Left ventricle myocardium superior (tissue), 1 donor: ENCODE results near the gene CSNK2B. TPM values are rescaled to one million over a fixed set of nuclear protein-coding genes. Genes with fewer than 3 reads are reported as not detected.

Source experiments
- ATAC-seq: fragments of 200-7000 bp; cut with Tn5 transposase; one replicate; pipeline ENCODE4 v1.9.1; 2020; ENCODE audit warnings: mild to moderate bottlenecking, moderate library complexity
- DNase-seq: peaks from one replicate; pipeline ENCODE4 v3.0.0-alpha.2; 2020
- intact Hi-C: fragments of 100-400 bp; cut with micrococcal nuclease; formaldehyde crosslinking; loops from one replicate; pipeline ENCODE4 v1.11.0; 2022
- total RNA-seq: library from RNA; stranded (reverse); fragmentation: NEBNext Ultra II Directional; extraction: Animal tissue kit (Norgen Biotek cat#: 25700); gene quantifications from one replicate; pipeline ENCODE4 v1.2.1, GENCODE V29; 2021
- donor health status: DM: no; HTN: yes; CAD: no; lungs with severe emphysema.

Gene CSNK2B
- total RNA-seq, 1 donor from 2014 or later: 111 TPM

GRCh38 chr6:31658983-31659648, 6.8 kb upstream of the CSNK2B start:
- DNase-seq: no peak
- no peak for ATAC-seq
- intact Hi-C loops: no loop called here

DNA sequence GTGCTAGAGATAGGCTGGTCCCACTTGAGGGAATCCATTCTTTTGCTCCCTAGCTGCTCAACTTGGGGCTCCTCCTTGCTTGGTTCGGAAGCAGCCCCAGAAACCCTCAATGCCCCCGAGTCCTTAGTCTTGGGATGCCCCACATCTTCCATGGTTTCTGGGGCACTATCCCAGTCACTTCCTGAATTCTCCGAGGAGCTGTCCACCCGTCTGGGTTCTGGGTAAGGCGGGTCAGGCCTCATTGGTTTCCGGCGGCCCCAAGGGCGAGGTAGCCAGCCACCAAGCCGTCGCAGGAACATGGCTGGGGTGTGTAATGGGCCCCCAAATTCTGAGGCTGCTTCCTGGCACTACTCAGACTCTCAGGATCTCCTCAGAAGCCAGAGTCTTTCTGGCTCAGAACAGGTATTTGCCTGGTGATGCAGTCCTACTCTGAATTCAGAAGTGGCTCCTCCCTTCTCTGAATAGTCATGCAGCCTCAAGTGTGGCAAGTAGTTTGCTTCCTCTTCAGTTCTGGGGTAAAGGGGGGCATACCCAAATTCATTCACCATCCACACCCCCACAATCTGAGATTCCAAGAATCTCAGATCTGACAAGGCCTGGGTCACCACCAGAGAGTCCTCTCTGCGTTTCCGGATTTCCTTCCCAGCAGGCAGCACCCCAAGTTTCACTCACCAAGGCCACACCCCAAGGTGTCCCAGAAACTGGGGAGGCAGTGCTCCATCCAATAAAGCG, 6.1 kb upstream of the CSNK2B start:
- ATAC-seq: peak; percentile 2
- intact Hi-C loops: no loop called here
- DNase-seq: no peak

DNA sequence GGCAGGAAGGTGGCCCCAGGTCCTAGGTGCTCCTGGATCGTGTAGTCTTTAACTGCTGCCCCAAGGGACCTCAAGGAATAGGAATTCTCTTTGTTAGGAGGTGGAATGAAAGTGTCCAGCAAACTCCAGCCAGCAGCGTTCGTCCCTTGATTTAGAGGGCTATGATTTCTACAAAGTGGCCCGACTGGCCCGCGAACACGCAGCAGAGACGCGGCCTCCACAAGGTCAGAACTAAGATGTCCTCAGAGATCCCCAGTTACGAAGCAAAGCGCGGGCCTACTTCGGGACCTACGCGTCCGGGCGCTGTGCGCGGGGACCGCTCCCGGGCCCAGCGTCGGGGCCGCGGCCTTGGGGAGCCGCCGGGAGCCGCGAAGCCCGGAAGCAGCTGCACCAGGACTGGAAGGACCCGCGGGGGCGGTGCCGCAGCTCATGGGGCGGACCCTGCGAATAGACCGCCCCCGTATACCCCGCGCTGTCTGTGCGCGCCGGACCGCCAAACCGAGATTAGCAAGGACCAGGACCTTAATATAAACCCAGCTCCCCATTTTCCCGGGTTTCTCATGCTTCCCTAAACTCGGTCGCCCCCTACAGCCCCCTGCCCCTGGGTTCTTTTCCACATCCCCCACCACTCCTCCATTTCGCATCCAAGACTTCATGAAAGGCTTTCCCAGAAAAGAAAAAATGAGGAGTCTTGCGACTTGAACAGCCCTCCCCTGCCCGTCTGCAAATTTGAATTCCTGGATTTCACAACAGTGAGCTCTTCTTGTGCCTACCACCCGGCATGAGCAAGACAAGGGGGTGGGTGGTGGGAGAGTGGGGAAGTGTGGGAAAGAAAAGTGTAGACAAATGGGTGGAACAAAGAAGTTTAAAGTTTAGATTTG, 5.3 kb upstream of the CSNK2B start, which contains the start of gene C6orf47:
Gene C6orf47 (minus strand): TSS at position 398 of the 881 bp plus-strand sequence. CDS start 831 bp downstream, outside the sequence.
- ATAC-seq: peak; percentile 79
- DNase-seq: peak; percentile 94
- intact Hi-C loops: no loop called here

- ATAC-seq: no peak
- intact Hi-C loops: no loop called here
- no peak for DNase-seq
Measured at GRCh38 chr6:31661262-31662123, 4.4 kb upstream of the CSNK2B start.

DNA sequence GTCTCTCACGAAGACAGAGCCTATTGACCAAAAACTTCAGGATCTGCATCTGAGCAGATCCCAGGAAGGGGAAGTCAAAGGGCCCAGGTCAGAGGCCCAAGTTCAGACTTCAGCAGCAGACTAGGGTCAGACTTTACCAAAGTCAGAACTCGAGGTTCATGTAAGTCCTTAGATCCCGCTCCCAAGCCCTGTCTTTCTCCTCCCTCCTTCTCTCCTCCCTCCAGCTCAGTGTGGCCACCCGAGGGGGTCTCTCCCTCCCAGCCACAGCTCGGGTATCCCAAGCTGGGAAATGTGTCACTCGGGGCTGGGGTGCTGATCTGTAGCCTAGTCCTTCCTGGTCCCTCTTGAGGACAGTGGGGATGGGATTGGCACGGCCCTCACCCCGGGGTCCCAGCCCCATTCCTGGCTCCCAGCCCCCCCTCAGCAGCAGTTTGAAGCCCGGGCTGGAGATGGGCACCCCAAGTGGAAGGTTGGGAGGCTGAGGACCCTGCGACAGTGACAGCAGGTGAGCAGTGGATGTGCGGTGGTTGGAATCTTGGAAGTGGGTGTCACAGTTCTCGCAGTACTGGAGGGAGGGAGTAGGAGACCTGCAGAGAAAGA, 3.7 kb upstream of the CSNK2B start:
- intact Hi-C loops: no loop called here
- ATAC-seq: no peak
- DNase-seq: no peak

GRCh38 chr6:31663126-31663960, 2.5 kb upstream of the CSNK2B start:
- no peak for ATAC-seq
- DNase-seq: no peak
- intact Hi-C loops: no loop called here

- DNase-seq (no peak), ATAC-seq (no peak)
- intact Hi-C loops: no loop called here
Measured at GRCh38 chr6:31663961-31664789, 1.7 kb upstream of the CSNK2B start.

- ATAC-seq: peak; percentile 75
- intact Hi-C loops: no loop called here
- DNase-seq: peak; percentile 93
Measured at GRCh38 chr6:31664790-31665500, 935 bp upstream of the CSNK2B start, which contains the start of gene GPANK1. Gene GPANK1 (minus strand): TSS chr6:31664997. CDS start chr6:31664478, 519 bp downstream.

GRCh38 chr6:31666337-31666965, 571 bp downstream of the CSNK2B start:
- no peak for ATAC-seq
- DNase-seq: no peak
- intact Hi-C loops: no loop called here

GRCh38 chr6:31669676-31670075, 3.8 kb downstream of the CSNK2B start, which contains the start of gene LY6G5B:
Gene LY6G5B (plus strand): TSS chr6:31669976. CDS start chr6:31670951, 975 bp downstream.
- no peak for ATAC-seq
- no peak for DNase-seq
- intact Hi-C loops: no loop called here

DNA sequence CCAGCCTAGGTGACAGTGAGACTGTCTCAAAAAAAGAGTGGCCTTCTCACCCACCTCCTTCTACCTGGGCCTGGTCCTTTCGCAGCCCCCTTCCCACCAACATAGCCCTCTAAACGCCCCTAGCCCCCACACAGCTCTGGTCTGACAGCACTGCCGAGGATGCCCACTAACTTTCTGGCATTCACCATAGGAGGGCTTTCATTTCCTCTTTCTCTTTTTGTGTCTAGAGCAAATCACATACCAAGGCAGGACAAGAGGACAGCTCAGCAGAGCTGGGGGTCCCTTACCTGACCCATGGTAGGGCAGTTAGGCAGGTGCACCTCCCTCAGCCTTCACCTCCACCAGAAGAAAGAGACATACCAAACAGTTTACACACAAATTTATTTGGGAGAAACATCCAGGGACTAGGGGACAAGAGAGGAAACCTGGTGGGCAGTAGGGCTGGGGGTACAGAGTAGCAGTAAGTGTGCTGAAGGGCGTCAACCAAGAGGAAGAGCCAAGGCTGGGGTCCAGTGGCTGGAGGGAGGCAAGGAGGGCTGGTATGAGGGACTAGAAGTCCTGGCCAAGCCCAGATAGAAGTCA, 10.5 kb downstream of the CSNK2B start:
- DNase-seq: no peak
- ATAC-seq: no peak
- intact Hi-C loops: no loop called here

- intact Hi-C loops: no loop called here
Measured at GRCh38 chr6:31676904-31677303, 11.0 kb downstream of the CSNK2B start.

GRCh38 chr6:31677955-31678354, 12.1 kb downstream of the CSNK2B start:
- intact Hi-C loops: no loop called here
- ATAC-seq: no peak
- no peak for DNase-seq

More at GRCh38 chr6:31676904-31677303, 11.0 kb downstream of the CSNK2B start:
- DNase-seq: no peak
- no peak for ATAC-seq

DNA sequence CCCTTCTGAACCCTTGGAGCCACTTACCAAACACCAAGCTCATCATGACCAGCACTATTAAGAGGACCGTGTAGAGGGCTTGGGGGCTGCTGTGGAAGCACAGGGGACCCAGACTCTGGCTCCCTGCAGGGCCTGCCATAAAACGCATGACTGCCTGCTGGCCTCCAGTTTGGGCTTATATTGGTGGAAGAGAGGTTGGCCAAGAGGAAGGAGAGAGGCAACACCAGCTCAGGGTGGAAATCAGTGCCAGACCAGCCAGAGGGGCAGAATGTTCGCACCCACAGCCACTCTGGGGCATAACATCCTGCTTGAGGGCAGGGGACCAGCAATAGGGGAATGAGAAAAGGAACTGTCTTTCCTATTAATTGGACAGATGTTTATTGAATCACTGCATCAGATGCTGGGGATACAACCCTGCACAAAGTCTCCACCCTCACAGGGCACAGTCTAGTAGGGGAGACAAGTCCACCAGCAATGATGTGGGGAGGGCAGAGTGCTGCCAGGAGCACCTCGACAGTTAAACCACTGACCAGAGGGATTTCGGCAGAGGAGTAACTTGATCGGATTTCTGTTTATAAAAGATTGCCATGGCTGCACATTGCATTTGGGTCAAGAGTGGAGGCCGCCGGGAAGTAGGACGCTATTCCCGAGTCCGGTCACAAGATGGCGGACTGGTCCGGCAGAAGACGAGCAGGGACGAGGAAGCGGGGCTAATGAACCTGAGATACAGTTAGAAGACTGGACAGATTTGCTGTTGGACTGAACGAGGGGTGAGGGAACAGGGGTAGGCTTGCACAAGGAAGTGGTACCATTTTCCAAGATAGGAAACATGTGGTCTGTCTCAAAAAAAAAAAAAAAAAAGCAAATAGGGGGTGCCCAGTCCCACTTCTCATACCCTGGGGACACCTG, 14.6 kb downstream of the CSNK2B start, which contains the start of gene LY6G5C:
Gene LY6G5C (minus strand): TSS at position 842 of the 909 bp plus-strand sequence. CDS start 694 bp downstream, at position 148.
- DNase-seq: peak; percentile 84
- ATAC-seq: peak; percentile 93
- intact Hi-C loops: no loop called here
